Fibroblast of skin of right biceps (primary cell): ENCODE data around the gene PTPRN2.
"Not testable (repeated sequence)": the region's sequence is repeated elsewhere in the genome, so short reads cannot be mapped to it uniquely, and the experiment has no call there.

Experiments
- DNase-seq: peaks from one replicate; pipeline ENCODE4 v3.0.0-alpha.2; 2013

PTPRN2 gene

DNA sequence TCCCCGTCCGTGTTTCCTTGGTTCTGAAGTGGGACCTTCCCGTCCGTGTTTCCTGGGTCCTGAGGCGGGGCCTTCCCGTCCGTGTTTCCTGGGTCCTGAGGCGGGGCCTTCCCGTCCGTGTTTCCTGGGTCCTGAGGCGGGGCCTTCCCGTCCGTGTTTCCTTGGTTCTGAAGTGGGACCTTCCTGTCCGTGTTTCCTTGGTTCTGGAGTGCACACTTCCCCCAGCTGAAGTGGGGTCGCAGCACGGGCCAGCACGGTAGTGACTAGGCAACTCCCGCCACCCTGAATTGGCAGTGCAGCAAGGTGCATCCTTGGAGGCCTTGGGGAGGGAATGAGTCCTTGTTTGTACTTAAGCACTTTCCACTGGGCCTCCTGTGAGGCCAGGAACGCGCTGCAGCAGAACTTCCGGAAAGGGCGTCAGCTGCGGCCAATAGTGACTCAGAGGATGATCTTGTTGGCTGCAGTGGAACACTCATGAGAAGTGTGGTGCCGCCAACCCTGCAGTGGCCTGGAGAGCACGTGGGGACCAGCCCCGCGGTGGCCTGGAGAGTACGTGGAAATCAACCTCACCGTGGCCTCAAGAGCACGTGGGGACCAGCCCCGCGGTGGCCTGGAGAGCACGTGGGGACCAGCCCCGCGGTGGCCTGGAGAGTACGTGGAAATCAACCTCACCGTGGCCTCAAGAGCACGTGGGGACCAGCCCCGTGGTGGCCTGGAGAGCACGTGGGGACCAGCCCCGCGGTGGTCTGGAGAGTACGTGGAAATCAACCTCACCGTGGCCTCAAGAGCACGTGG lies 685.6 kb downstream of the PTPRN2 start:
- DNase-seq, result not testable (repeated sequence)

DNA sequence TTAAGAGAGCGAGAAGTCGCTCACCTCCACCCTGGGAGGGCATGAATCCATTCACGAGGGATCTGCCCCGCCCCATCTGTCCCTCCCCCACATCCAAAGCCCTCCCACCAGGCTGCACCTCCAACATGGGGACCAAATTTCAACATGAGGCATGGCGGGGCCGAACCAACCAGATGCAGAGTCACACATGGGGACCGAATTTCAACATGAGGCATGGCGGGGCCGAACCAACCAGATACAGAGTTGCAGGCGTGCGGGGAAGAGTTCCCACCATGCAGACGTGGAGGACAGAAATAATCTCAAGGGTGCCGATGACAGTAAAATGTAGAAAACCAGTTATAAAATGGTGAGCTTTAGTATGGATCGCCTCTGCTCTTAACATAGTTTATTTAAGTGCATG lies 686.5 kb downstream of the PTPRN2 start:
- no peak for DNase-seq

DNA sequence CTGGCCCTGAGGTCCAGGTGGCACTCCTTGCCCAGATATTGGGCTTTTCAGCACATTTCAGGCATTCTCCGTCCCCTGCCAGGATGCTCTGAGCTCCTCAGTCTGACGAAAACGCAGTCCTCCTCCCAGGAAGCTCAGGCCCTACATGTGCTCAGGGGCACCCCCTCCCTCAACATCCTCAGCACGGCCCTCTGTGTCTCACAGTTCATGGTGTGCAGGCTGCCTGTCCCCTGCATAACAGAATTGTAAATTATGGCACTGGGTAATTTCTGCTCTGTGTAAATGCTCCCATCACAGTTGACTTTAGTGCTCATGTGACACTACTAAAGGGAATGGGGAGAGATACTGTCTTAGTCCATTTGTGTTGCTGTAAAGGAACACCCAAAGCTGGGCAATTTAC lies 687.1 kb downstream of the PTPRN2 start:
- DNase-seq, result no peak

DNA sequence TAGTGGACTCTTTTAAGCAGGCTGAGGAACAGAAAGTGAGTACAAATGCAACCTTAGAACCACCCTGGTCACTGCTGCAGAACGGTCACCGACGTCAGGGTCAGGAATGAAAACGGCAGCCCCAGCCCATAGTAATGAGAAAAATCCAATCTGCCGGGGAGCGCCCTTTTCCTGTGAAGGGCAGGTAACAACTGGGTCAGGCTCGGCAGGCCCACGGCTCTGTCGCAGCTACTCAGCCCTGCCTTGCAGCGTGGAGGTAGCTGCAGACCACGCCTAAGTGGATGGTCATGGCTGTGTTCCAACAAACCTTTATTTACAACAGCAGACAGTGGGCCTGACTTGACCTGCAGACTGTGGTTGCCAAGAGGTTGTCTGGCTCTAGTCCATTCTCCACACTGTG lies 687.6 kb downstream of the PTPRN2 start:
- no peak for DNase-seq

DNA sequence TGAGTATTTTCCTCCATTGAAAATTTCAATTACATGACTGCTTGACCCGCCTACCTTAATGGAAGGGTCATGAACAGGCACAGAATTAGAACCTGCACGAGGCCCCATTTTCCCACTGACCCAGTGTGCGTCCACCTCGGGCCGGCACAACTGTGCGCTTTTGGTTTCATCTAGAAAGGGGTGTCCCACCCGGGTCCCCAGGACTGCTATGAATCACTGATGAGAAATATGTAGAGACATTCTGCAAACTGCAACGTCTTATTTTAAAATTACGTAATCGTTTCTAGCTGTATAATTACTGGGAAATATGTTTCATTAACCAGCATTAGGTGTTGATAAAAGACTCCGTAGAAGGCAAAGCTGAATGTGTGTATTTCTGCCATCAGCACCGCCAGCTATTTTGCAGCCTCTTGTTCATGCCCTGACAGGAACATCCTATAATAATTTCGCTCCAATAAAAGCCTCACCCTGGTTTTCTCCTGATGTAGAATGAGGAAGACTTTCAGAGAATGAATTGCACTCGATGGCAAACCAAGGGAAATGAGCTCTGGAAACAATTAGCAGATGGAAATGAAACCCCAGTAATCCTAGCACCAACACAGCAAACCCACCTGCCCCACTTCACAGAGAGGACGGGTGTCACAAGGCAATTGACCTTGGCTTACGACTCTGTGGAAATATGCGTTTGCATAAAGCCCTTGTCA lies 688.7 kb downstream of the PTPRN2 start:
- no peak for DNase-seq

DNA sequence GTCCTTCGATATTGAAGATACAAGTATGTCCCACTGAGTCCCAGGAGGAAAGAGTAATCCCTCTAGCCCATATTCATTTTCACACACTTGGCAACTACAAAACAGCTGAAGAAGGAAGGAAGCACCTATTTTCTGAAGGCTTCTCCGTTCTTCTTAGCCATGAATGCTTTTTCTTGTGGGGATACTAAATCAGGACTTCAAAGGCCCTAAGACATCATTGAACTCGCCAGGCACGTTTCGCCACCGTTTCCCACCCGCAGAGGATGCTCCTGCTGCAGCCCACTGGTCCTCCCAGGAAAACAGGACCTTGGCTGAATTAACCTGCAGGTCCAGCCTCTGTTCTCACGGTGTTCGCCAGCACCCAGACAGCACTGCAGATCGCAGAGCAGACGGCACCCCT lies 689.4 kb downstream of the PTPRN2 start:
- DNase-seq, result no peak

DNA sequence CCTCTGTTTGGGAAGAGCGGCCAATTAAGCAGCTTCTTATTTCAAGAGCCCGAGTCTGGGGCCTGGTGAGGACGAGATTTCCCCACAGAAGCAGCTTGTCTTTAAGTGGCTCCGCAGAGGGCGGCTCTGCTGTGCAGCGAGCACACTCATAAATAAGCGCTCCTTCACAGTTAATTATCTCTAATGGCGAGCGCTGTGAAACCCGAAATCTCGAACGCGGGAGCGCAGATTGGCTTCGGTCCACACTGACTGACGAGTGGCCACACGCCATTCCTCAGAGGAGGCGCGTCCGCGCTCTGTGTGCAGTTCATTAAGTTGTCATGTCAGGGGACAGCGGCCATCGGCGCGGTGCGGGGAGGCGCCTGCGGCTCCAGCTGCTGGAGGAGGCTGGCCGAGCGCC lies 689.9 kb downstream of the PTPRN2 start:
- no peak for DNase-seq

DNA sequence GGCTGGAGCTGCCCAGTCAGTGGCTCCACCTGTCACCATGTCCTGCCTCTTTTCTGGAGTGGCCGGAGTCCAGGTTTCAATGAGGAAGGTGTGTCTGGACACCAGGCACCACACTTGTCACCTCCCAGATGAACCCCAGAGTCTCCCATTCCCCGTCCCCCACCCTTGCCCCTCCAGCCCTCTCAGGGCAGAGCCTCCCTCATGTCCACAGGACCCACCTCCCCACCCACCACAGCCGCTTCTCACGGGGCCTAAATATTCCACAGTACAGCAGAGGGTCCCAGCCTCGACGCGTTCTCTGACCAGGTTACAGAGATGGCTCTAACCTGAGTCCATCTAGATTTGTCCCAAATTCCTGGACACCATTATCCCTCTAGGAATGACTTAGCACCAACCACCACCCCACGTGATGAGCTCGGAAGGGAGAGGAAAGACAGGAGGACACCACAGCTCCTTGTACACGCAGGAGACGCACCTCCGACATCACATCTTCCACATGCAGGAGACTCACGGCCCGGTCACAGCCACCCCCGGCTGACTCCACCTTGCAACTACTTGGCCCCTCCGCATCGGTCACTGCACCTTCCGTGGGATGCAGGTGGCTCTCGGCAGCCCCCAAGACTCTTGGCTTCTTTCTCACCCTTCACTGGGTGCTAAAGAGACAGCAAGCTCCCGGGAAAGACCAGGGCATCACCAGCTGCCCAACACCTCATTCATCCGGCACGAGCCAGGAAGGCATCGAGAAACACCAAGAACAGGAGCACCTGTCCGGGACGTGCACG lies 690.7 kb downstream of the PTPRN2 start:
- no peak for DNase-seq

DNA sequence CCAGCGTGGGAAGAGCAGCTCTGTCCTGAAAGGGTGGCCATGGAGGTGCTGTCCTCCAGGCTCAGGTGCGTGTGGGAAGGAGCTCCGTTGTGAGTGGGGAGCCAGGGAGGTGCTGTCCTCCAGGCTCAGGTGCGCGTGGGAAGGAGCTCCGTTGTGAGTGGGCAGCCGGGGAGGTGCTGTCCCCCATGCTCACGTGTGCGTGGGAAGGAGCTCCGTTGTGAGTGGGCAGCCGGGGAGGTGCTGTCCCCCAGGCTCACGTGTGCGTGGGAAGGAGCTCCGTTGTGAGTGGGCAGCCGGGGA lies 691.3 kb downstream of the PTPRN2 start:
- DNase-seq, result not testable (repeated sequence)

DNA sequence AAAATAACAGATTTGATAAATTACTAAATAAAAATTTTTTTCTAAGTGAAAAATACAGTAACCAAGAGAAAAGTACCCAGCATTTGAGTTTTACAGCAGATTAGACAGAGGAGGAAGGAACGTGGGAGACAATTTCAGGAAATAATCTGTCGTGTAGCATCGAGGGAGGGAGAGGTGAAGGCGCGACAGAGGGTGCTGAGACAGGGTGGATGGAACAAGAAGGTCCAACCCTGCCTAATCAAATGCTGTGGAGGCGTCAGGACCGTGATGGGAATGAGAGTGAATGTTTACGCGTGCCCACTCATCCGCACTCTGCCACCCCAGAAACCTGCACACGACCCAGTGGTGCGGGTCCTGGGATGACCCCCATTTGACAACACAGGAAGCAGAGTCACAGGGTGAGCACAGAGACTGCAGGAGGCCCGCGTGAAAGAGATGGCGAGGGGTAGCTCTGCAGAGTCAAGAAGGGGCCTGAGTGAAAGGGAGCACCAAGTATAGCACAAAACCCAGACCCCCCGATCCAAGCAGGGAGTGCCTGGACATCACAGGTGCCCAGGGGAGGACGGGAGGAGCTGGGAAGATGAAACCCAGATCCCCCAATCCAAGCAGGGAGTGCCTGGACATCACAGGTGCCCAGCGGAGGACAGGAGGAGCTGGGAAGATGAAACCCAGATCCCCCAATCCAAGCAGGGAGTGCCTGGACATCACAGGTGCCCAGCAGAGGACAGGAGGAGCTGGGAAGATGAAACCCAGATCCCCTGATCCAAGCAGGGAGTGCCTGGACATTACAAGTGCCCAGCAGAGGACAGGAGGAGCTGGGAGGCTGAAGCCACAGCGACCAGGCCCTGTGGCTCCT lies 691.9 kb downstream of the PTPRN2 start:
- DNase-seq, result no peak

DNA sequence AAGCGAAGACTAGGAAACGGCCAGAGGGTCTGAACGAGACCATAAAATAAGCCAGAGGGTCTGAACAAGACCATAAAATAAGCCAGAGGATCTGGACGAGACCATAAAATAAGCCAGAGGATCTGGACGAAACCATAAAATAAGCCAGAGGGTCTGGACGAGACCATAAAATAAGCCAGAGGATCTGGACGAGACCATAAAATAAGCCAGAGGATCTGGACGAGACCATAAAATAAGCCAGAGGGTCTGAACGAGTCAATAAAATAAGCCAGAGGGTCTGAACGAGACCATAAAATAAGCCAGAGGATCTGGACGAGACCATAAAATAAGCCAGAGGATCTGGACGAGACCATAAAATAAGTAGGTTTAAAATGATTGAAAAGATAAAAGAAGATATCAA lies 692.5 kb downstream of the PTPRN2 start:
- DNase-seq, result not testable (repeated sequence)

DNA sequence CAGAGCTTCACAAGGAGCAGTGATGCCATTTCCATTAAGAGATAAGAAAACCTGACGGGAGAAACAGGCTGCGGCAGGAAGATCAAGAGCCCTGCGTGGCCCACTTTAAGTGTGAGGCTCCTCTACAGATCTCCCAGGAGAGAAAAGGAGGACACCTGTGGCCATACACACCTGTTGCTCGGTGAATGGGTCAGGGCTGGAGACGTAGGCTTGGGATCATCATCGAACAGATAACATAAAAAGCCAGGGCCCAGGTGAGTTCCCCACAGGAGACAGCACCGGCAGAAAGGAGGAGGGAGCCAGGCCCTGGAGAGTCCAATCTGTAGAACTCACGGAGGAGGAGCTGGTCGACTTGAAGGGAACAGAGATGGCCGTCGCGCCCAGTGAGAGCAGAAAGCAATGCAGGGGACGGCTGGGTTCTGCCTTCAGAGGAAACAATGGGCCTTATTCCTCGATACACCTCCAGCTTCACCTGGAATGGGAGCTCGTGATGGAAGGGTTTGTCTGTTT lies 694.0 kb downstream of the PTPRN2 start:
- no peak for DNase-seq

DNA sequence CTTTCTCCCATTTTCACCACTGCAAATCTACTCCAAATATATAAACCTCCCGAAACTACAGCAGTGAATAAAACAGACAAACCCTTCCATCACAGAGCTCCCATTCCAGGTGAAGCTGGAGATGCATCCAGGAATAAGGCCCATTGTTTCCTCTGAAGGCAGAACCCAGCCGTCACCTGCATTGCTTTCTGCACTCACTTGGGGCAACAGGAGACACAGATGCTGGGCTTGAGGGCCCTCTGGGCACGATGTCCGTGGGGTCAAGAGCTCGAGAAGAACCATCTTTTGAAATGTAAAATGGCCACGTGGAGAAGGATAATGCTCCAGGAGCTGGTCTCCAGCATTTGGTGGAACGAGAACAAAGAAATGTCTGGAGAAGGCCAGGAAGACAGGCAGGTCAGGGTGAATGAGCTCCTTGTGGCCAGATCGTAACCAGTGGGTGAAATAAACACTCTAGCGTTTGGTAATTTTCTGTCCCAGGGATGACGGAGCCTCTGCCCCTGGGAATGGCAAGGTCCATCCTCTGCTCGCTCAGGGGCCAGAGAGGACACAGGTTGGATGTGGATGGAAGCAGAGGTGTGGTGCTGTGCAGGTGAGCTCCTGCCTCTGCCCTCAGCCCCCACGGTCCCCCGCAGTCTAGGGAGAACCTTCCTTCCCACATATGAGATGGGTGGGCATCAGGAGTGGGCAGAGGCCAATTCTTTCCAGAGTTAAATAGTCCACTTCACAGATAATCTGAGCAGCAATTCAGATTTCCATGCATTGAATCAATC lies 694.7 kb downstream of the PTPRN2 start:
- DNase-seq, result no peak

DNA sequence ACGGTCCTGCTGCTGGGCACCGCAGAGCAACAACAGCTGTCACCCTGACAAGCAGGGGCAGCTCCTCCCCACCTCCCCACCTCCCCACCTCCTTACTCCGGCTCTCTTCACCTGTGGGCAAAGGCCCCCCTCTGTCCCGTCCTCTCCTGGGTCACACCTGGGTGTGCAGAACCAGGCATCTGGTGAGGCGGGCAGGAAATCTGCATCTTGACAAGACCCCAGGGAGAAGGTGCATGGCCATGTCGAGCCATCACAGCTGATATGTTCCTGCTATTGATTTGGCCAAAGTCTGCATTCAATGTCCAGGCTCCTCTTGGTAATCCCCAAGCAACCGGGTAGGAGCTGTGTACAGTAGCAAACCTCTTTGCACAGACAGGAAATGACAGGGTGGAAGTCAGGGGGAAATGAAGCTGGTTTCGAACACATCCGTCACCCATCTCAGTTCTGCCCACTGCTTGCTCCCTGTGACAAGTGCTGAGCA lies 696.7 kb downstream of the PTPRN2 start:
- no peak for DNase-seq

DNA sequence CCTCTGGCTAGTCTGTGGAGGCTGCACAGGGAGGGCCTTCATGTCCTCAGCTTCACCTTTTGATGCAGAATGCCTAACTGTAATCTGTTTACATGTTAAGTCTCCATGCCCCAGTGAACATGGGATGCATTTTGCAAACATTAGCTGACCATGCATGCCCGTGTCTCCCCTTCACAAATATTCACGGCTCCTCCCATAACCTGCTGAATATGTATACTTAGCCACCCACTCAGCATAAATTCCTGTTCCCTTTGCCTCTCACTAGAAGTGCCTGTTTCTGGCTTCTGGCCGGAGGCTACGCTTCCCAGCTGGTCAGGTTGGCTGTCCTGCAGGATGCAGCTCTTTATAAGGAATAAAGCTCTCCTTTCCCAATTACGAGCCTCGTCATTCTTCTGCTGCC lies 698.1 kb downstream of the PTPRN2 start:
- DNase-seq, result no peak

DNA sequence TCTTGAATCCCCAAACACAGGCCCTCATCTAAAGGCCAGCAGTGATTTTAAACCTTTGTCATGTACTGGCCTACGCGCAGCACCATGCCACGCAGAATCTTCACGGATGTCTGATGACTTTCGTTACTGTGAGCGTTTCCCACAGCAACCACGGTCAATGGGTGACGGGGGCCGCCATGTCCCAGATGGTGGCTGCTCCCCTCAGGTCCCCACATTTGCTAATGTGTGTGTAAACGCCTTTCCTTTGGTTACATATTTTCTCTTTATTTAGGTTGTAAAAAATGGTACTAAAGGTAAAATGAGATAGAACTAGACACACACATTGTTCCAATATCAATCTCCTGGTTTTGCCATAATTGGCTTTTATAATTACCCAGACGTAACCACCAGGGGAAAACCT lies 699.0 kb downstream of the PTPRN2 start:
- DNase-seq, result no peak

DNA sequence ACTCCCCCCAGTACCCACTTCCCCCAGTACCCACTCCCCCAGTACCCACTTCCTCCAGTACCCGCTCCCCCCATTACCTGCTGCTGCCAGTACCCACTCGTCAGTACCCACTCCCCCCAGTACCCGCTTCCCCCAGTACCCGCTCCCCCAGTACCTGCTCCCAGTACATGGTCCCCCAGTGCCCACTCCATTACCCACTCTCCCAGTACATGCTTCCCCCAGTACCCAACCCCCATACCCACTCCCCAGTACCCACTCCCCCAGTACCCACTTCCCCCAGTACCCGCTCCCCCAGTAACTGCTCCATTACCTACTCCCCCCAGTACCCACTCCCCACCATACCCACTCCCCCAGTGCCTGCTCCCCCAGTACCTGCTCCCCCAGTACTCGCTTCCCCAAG lies 700.2 kb downstream of the PTPRN2 start:
- no peak for DNase-seq

DNA sequence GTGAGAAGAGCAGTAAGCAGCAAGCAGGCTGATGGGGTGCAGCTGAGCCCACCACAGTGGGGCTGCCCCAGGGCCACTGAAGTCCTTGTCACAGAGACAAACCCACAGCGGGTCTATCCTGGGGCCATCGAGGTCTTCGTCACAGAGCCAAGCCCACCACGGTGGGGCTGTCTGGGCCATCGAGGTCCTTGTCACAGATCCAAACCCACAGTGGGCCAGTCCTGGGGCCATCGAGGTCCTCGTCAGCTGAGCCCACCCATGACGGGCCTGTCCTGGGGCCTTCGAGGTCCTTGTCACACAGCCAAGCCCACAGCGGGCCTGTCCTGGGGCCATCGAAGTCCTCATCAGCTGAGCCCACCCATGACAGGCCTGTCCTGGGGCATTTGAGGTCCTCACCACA lies 700.9 kb downstream of the PTPRN2 start:
- DNase-seq, result no peak

DNA sequence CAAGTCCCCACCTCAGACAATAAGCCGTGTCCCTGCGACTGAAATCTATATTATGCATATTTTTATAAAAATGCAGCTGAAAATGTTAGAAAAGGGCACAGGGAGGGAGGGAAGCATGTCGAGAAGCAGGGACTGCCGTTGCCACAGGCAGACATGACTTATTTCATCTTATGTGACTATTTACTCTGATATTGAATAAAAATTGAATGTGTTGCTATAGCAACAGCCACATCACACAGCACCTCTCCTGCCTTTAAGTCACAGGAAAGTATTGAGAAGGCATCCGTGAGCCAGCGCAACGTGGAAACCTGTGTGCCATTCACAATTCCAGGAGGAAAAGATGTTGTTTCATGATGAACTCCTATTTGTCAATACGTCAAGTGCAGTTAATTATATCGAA lies 701.4 kb downstream of the PTPRN2 start:
- no peak for DNase-seq

DNA sequence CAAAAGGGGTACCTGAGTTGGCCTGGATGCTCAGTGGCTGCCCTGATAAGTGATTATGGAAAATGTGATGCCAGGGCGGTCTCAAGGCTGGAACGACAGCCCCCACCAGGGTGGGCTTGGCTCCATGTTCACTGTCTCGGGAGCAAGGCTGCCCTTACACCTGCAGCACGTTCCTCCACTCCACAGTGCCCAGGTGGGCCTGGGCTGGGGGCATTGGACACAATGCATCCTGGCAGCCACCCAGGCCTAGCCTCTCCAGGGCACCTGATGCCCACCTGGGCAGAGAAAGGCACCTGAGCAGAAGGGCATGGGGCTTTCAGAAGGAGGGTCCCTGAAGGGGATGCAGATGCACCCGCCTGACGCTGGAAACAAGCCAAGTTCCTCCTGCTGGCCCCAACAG lies 702.5 kb downstream of the PTPRN2 start:
- no peak for DNase-seq

DNA sequence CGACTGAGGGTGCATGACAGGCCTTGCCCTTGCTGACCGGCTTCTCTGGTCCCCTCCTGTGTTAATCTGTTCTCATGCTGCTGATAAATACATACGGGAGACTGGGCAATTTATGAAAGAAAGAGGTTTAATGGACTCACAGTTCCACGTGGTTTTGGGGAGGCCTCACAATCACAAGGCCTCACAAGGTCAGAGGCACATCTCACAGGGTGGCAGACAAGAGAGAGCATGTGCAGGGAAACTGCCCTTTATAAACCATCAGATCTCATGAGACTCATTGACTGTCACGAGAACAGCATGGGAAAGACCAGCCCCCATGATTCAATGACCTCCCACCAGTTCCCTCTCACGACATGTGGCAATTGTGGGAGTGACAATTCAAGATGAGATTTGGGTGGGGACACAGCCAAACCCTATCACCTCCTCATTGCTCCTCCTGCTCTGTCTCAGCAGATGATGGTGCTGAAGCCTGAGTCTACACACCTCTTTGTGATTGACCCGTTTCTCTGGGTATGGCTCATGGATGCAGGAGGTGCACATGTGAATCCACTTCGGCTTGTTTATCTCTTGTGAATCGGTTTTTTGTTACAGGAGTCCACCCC lies 703.1 kb downstream of the PTPRN2 start:
- DNase-seq, result no peak
